SK-N-MC (cell line): ENCODE results near the gene PDIK1L.

Experiments used
- EZH2 ChIP-seq: fragments of 200-600 bp; sonication (generic); IDR thresholded peaks from one replicate; pipeline ENCODE4 v1.6.1; 2017; ENCODE audit warnings: antibody characterized with exemption
- FOXP2 ChIP-seq: optimal IDR thresholded peaks from 2 replicates; pipeline ENCODE3; 2011; ENCODE audit warnings: mild to moderate bottlenecking, moderate library complexity; ENCODE audit not compliant: insufficient read depth; ENCODE audit errors: extremely low read length, control extremely low read depth
- POLR2AphosphoS5 ChIP-seq: IDR thresholded peaks from 2 replicates; pipeline ENCODE4 v1.6.1; 2012; ENCODE audit warnings: mild to moderate bottlenecking, low read depth, low read length, borderline replicate concordance

DNA sequence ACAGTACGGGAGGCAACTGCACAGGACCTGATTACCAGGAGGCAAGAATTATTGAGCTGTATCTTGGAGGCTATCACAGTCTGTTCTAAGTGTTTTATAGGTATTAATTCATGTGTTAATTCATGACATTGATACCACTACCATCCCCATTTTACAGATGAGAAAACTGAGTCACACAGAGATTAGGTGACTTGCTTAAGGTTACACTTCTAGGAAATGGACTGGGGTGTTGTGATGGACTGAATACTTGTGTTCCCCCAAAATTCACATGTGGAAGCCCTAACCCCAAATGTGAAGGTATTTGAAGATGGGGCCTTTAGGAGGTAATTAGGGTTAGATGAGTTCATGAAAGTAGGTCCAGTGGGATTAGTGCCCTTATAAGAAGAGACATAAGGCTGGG is 34.1 kb upstream of the PDIK1L start:
- no peak for TF ChIP-seq POLR2AphosphoS5
- no peak for TF ChIP-seq EZH2
- TF ChIP-seq FOXP2 = no peak
